Frontal cortex (tissue), 4 donors: ENCODE measurements around the gene SPEG. TPM values are rescaled to one million over a fixed set of nuclear protein-coding genes. Genes with fewer than 3 reads are reported as not detected.

Experiments
- DNase-seq, 2 donors: peaks; one replicate each; pipeline ENCODE4 v3.0.0; 2012; ENCODE audit warnings: low spot score in 2 of 2
- FAIRE-seq: peaks from 2 replicates; lab custom pipeline; 2012; peaks lifted over from hg19 to GRCh38; lab: Jason Lieb, UNC
- total RNA-seq: library from RNA; depleted of rRNA; stranded (reverse); fragments of >200 nt; gene quantifications from one replicate; pipeline ENCODE4 v1.2.3, GENCODE V29; 2014
- donor health status: control.
- donor health status: control.
- donor health status: control.

Gene SPEG
- total RNA-seq, 1 donor from 2014 or later, result 13.0 TPM

- FAIRE-seq (no peak), DNase-seq (no peak)
Observed at GRCh38 chr2:219421323-219421722, 13.3 kb upstream of the SPEG start.

GRCh38 chr2:219422952-219423534 lies 11.6 kb upstream of the SPEG start:
- FAIRE-seq (no peak), DNase-seq (no peak)

- no peak for DNase-seq
- FAIRE-seq, result no peak
Observed at GRCh38 chr2:219423652-219424377, 10.8 kb upstream of the SPEG start.

- DNase-seq (no peak), FAIRE-seq (no peak)
Observed at GRCh38 chr2:219425238-219426067, 9.2 kb upstream of the SPEG start.

GRCh38 chr2:219426068-219426443 lies 8.6 kb upstream of the SPEG start:
- DNase-seq (no peak), FAIRE-seq (no peak)

- FAIRE-seq, result no peak
- DNase-seq, result no peak
Observed at GRCh38 chr2:219426534-219427136, 8.0 kb upstream of the SPEG start.

- FAIRE-seq (no peak), DNase-seq (no peak)
Observed at GRCh38 chr2:219428469-219428868, 6.2 kb upstream of the SPEG start.

- no peak for FAIRE-seq
- DNase-seq, result no peak
Observed at GRCh38 chr2:219429958-219430606, 4.6 kb upstream of the SPEG start.

- DNase-seq (no peak), FAIRE-seq (no peak)
Observed at GRCh38 chr2:219430633-219431615, 3.7 kb upstream of the SPEG start.

GRCh38 chr2:219433666-219434467 lies 776 bp upstream of the SPEG start:
- FAIRE-seq, result no peak

GRCh38 chr2:219434468-219434717 lies 250 bp upstream of the SPEG start:
- DNase-seq (no peak), FAIRE-seq (no peak)

More at GRCh38 chr2:219433666-219434467, 776 bp upstream of the SPEG start:
- no peak for DNase-seq

- DNase-seq (no peak), FAIRE-seq (no peak)
Observed at GRCh38 chr2:219435701-219436100, 1.1 kb downstream of the SPEG start.

- DNase-seq (no peak), FAIRE-seq (no peak)
Observed at GRCh38 chr2:219436491-219436890, 1.8 kb downstream of the SPEG start.

- no peak for DNase-seq
- no peak for FAIRE-seq
Observed at GRCh38 chr2:219437141-219437540, 2.5 kb downstream of the SPEG start.

- DNase-seq, result no peak
- no peak for FAIRE-seq
Observed at GRCh38 chr2:219437690-219438206, 3.1 kb downstream of the SPEG start.

GRCh38 chr2:219438453-219438852 lies 3.8 kb downstream of the SPEG start:
- FAIRE-seq (no peak), DNase-seq (no peak)

GRCh38 chr2:219439506-219439905 lies 4.9 kb downstream of the SPEG start:
- no peak for FAIRE-seq
- no peak for DNase-seq
